Measurements from ENCODE around the gene DHX32. TPM values are rescaled to one million over a fixed set of nuclear protein-coding genes. Genes with fewer than 3 reads are reported as not detected.
A peak's percentile ranks its signal among the peaks of the same experiment; 100 is the strongest.

DHX32 gene
- total and polyA plus RNA-seq, 2 experiments from 2014 or later = 48.8 to 66.7 TPM

- H3K36me3 ChIP-seq = peaks cover 14% of the 10 kb centered on the region
- H3K9me3 ChIP-seq (ENCODE audit: low read depth) = no peaks in the 10 kb centered on the region
- DNase-seq (ENCODE audit: low read depth in 1 of 2, low spot score in 1 of 2) = no peak
- no peak overlapping the region for H3K27ac ChIP-seq
- no peak overlapping the region for H3K4me3 ChIP-seq
- H3K27me3 ChIP-seq = no peaks in the 10 kb centered on the region
- TF ChIP-seq CTCF (IDR thresholded peaks at IDR 0.05; ENCODE audit: low read depth, low read length) = no peak
- H3K4me1 ChIP-seq (ENCODE audit: low read depth) = peaks cover 5% of the 10 kb centered on the region
These were observed 65.3 kb downstream of the DHX32 start for GRCh38 chr10:125815764-125816163.

- H3K27ac ChIP-seq = no peak overlapping the region
- no peaks in the 10 kb centered on the region for H3K9me3 ChIP-seq (ENCODE audit: low read depth)
- DNase-seq (ENCODE audit: low read depth in 1 of 2, low spot score in 1 of 2) = peak in 1 of 2 donors; percentile 42
- H3K4me3 ChIP-seq = no peak overlapping the region
- TF ChIP-seq CTCF (IDR thresholded peaks at IDR 0.05; ENCODE audit: low read depth, low read length) = no peak
- no peaks in the 10 kb centered on the region for H3K27me3 ChIP-seq
- peaks cover 17% of the 10 kb centered on the region for H3K36me3 ChIP-seq
- peaks cover 5% of the 10 kb centered on the region for H3K4me1 ChIP-seq (ENCODE audit: low read depth)
These were observed 68.9 kb downstream of the DHX32 start for GRCh38 chr10:125812128-125812750.

- H3K27me3 ChIP-seq = no peaks in the 10 kb centered on the region
- no peak for DNase-seq (ENCODE audit: low read depth in 1 of 2, low spot score in 1 of 2)
- peaks cover 17% of the 10 kb centered on the region for H3K36me3 ChIP-seq
- H3K9me3 ChIP-seq (ENCODE audit: low read depth) = no peaks in the 10 kb centered on the region
- no peak overlapping the region for H3K4me3 ChIP-seq
- no peak for TF ChIP-seq CTCF (IDR thresholded peaks at IDR 0.05; ENCODE audit: low read depth, low read length)
- H3K27ac ChIP-seq = no peak overlapping the region
- no peaks in the 10 kb centered on the region for H3K4me1 ChIP-seq (ENCODE audit: low read depth)
These were observed 69.8 kb downstream of the DHX32 start for GRCh38 chr10:125811251-125811650.

- TF ChIP-seq CTCF (IDR thresholded peaks at IDR 0.05; ENCODE audit: low read depth, low read length) = no peak
These were observed 73.0 kb downstream of the DHX32 start for GRCh38 chr10:125808047-125808446.

GRCh38 chr10:125802739-125803138 is 78.4 kb downstream of the DHX32 start:
- DNase-seq (ENCODE audit: low read depth in 1 of 2, low spot score in 1 of 2) = no peak
- H3K27me3 ChIP-seq = no peaks in the 10 kb centered on the region
- no peak overlapping the region for H3K4me3 ChIP-seq
- TF ChIP-seq CTCF (IDR thresholded peaks at IDR 0.05; ENCODE audit: low read depth, low read length) = no peak
- no peak overlapping the region for H3K27ac ChIP-seq
- no peaks in the 10 kb centered on the region for H3K4me1 ChIP-seq (ENCODE audit: low read depth)
- no peaks in the 10 kb centered on the region for H3K9me3 ChIP-seq (ENCODE audit: low read depth)
- H3K36me3 ChIP-seq = peaks cover 7% of the 10 kb centered on the region

More at GRCh38 chr10:125808047-125808446, 73.0 kb downstream of the DHX32 start:
- H3K27me3 ChIP-seq = no peaks in the 10 kb centered on the region
- H3K9me3 ChIP-seq (ENCODE audit: low read depth) = no peaks in the 10 kb centered on the region
- no peak overlapping the region for H3K4me3 ChIP-seq
- no peak overlapping the region for H3K27ac ChIP-seq
- DNase-seq (ENCODE audit: low read depth in 1 of 2, low spot score in 1 of 2) = no peak
- H3K4me1 ChIP-seq (ENCODE audit: low read depth) = no peaks in the 10 kb centered on the region
- H3K36me3 ChIP-seq = peaks cover 14% of the 10 kb centered on the region
